Smooth muscle cell (in vitro differentiated cells): Measurements from ENCODE around the gene FHIT. TPM values are rescaled to one million over a fixed set of nuclear protein-coding genes. Genes with fewer than 3 reads are reported as not detected.
A peak's percentile ranks its signal among the peaks of the same experiment; 100 is the strongest.

Experiments
- DNase-seq: peaks from one replicate; lab custom pipeline; 2025; ENCODE audit not compliant: unreplicated experiment; lab: John Stamatoyannopoulos, UW
- H2AFZ ChIP-seq: fragments of 200-600 bp; sonication (generic); 2 replicates; pipeline ENCODE4 v1.6.0; 2016; ENCODE audit warnings: antibody characterized with exemption, low read depth, mild to moderate bottlenecking
- H3F3A ChIP-seq: fragments of 200-600 bp; sonication (generic); 2 replicates; pipeline ENCODE4 v1.6.0; 2017; ENCODE audit warnings: antibody characterized with exemption, low read depth
- H3K27ac ChIP-seq: fragments of 200-600 bp; sonication (generic); 2 replicates; pipeline ENCODE4 v1.5.1; 2016; ENCODE audit warnings: low read depth, mild to moderate bottlenecking
- H3K27me3 ChIP-seq: fragments of 200-600 bp; sonication (generic); 2 replicates; pipeline ENCODE4 v1.6.1; 2016; ENCODE audit warnings: low read depth, mild to moderate bottlenecking
- H3K36me3 ChIP-seq: fragments of 200-600 bp; sonication (generic); 2 replicates; pipeline ENCODE4 v1.5.1; 2016; ENCODE audit warnings: low read depth
- H3K4me1 ChIP-seq: fragments of 200-600 bp; sonication (generic); 2 replicates; pipeline ENCODE4 v1.5.1; 2016; ENCODE audit warnings: low read depth
- H3K4me2 ChIP-seq: fragments of 200-600 bp; sonication (generic); 2 replicates; pipeline ENCODE4 v1.6.0; 2016; ENCODE audit warnings: mild to moderate bottlenecking
- H3K4me3 ChIP-seq: fragments of 200-600 bp; sonication (generic); 2 replicates; pipeline ENCODE4 v1.5.1; 2016; ENCODE audit warnings: mild to moderate bottlenecking
- H3K79me2 ChIP-seq: fragments of 200-600 bp; sonication (generic); 2 replicates; pipeline ENCODE4 v1.6.0; 2016; ENCODE audit warnings: low read depth, mild to moderate bottlenecking
- H3K9ac ChIP-seq: fragments of 200-600 bp; sonication (generic); 2 replicates; pipeline ENCODE4 v1.6.0; 2016; ENCODE audit warnings: low read depth
- H3K9me3 ChIP-seq: fragments of 200-600 bp; sonication (generic); replicated peaks from 2 replicates; pipeline ENCODE4 v1.5.1; 2016; ENCODE audit warnings: low read depth
- H4K20me1 ChIP-seq: fragments of 200-600 bp; sonication (generic); 2 replicates; pipeline ENCODE4 v1.6.0; 2016; ENCODE audit warnings: low read depth
- WGBS: methylation state at CpG from one replicate; pipeline ENCODE4 v1.1.7; 2016; ENCODE audit warnings: low lambda C conversion rate; 5-methylcytosine and 5-hydroxymethylcytosine counted together
- polyA plus RNA-seq: library from polyadenylated mRNA; unstranded; fragments of >200 nt; fragmentation: Nextera tagmentation; extraction: Ambion mirVana; gene quantifications from 2 replicates; pipeline ENCODE4 v1.2.1, GENCODE V29; 2016
- total RNA-seq: library from RNA; depleted of rRNA; stranded (reverse); fragments of >200 nt; gene quantifications from 2 replicates; pipeline ENCODE4 v1.2.3, GENCODE V29; 2014
- TF ChIP-seq, protein P1 (sequence below): fragments of 200-600 bp; sonication (generic); IDR thresholded peaks from 2 replicates; pipeline ENCODE4 v1.5.1; 2017; ENCODE audit warnings: borderline replicate concordance, mild to moderate bottlenecking, antibody characterized with exemption; ENCODE audit not compliant: insufficient read depth, poor library complexity, severe bottlenecking

FHIT gene
- total and polyA plus RNA-seq, 2 experiments from 2014 or later = 5.9 to 6.7 TPM

DNA sequence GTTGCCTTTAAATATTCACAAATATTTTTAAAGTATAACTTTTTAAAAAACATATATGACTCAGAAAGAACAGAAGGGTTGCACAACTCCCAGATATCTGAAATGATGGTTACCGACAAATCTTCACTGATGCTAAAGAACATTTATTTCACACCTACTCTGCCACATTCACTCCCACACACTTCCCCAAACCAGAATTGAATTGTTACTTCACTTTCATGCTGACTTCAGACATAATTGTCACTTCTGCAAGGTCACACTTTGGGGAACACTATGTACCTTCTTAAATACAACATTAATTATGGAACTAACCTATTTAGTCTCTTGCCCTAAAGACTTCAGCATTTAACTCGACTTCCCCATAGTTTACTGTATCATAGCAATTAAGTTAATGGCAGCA, 795.1 kb downstream of the FHIT start:
- Histone ChIP-seq H2AFZ (no peak overlapping the region), H4K20me1 (no peaks in the 10 kb centered on the region), H3K9me3 (no peaks in the 10 kb centered on the region), H3K4me1 (no peaks in the 10 kb centered on the region), H3K9ac (no peak overlapping the region), H3K79me2 (no peaks in the 10 kb centered on the region), H3K27ac (no peak overlapping the region), H3K4me2 (no peak overlapping the region), H3F3A (no peaks in the 10 kb centered on the region), H3K27me3 (no peaks in the 10 kb centered on the region), H3K36me3 (no peaks in the 10 kb centered on the region), H3K4me3 (no peak overlapping the region)
- no peak for DNase-seq
- WGBS = 57% methylated on average over 2 of the region's 2 CpGs
- TF ChIP-seq, protein P1, sequence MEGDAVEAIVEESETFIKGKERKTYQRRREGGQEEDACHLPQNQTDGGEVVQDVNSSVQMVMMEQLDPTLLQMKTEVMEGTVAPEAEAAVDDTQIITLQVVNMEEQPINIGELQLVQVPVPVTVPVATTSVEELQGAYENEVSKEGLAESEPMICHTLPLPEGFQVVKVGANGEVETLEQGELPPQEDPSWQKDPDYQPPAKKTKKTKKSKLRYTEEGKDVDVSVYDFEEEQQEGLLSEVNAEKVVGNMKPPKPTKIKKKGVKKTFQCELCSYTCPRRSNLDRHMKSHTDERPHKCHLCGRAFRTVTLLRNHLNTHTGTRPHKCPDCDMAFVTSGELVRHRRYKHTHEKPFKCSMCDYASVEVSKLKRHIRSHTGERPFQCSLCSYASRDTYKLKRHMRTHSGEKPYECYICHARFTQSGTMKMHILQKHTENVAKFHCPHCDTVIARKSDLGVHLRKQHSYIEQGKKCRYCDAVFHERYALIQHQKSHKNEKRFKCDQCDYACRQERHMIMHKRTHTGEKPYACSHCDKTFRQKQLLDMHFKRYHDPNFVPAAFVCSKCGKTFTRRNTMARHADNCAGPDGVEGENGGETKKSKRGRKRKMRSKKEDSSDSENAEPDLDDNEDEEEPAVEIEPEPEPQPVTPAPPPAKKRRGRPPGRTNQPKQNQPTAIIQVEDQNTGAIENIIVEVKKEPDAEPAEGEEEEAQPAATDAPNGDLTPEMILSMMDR = no peak

DNA sequence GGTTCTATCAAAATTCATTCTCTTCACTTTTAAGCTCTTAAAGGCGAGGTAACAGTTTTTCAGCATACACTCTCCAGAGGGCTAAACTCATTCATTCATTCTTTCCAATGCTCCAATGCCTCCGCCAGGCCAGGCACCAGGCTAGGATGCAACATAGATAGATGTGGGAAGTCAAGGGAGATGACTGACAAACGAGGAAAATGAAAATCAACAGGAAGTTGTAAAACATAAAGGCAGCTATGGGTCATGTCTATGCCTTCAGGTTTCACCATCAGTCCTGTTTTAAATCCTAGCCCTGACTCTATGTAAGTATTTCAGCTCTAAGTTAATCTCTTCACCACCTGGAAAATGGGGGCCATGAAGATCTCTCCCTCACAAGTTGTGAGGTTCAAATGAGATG, 797.9 kb downstream of the FHIT start:
- H3K27me3 ChIP-seq = no peaks in the 10 kb centered on the region
- no peaks in the 10 kb centered on the region for H3K36me3 ChIP-seq
- H3K4me2 ChIP-seq = no peak overlapping the region
- no peaks in the 10 kb centered on the region for H4K20me1 ChIP-seq
- H3K9me3 ChIP-seq = no peaks in the 10 kb centered on the region
- H3K4me1 ChIP-seq = no peaks in the 10 kb centered on the region
- H3K9ac ChIP-seq = no peak overlapping the region
- DNase-seq = no peak
- H3K79me2 ChIP-seq = no peaks in the 10 kb centered on the region
- H3K4me3 ChIP-seq = no peak overlapping the region
- WGBS = 80% methylated on average over 3 of the region's 3 CpGs
- no peak overlapping the region for H3K27ac ChIP-seq
- TF ChIP-seq, protein P1 = no peak
- H3F3A ChIP-seq = no peaks in the 10 kb centered on the region
- no peak overlapping the region for H2AFZ ChIP-seq

DNA sequence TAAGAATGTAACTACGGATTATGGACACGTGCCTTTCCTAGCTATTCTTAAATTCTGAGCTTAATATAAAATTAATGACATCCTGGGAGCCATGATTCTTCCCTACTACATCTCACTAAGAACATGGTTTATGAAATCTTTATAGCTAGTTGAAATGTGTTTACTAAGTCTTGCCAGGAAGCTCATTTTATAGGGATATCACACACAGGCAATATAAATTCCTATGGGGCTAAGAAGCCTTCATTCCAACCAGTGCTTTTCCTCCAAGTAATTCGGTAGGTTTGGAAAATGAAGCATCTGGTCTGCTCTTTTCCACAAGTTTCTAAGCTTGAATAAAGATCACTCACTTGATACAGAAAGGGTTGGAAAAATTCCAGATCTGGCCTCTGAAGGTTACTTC, 802.6 kb downstream of the FHIT start:
- peaks cover 6% of the 10 kb centered on the region for H3K4me1 ChIP-seq
- H3K9ac ChIP-seq = no peak overlapping the region
- no peak overlapping the region for H3K4me2 ChIP-seq
- H3K27ac ChIP-seq = no peak overlapping the region
- no peak overlapping the region for H3K4me3 ChIP-seq
- no peaks in the 10 kb centered on the region for H3K36me3 ChIP-seq
- TF ChIP-seq, protein P1 = no peak
- no peaks in the 10 kb centered on the region for H4K20me1 ChIP-seq
- H3F3A ChIP-seq = no peaks in the 10 kb centered on the region
- no peaks in the 10 kb centered on the region for H3K9me3 ChIP-seq
- WGBS = 70% methylated on average over 3 of the region's 3 CpGs
- H3K79me2 ChIP-seq = no peaks in the 10 kb centered on the region
- H2AFZ ChIP-seq = no peak overlapping the region
- DNase-seq = no peak
- no peaks in the 10 kb centered on the region for H3K27me3 ChIP-seq

DNA sequence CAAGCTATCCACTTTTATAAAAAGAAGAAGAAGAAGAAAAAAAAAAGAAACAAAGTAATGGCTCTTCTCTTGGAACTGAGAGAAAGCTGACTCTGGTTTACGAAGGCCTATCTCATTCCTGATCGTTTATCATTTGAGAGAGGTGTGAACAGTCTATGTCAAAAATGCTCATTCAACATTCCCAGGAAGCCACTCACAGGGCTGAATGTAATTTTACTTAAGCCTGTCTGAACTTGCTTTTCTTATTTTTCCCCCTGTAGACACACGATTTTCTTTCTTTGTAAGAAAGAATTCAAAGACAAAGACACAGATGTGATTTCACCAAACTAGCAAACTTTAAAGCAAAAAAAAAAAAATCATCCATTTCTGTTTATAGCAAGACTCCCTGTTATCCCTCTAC, 805.8 kb downstream of the FHIT start:
- peak overlapping the region; percentile 57 for H3K4me2 ChIP-seq
- no peak overlapping the region for H3K4me3 ChIP-seq
- 36% methylated on average over 3 of the region's 3 CpGs for WGBS
- no peaks in the 10 kb centered on the region for H3F3A ChIP-seq
- H3K9ac ChIP-seq = no peak overlapping the region
- no peaks in the 10 kb centered on the region for H4K20me1 ChIP-seq
- no peaks in the 10 kb centered on the region for H3K79me2 ChIP-seq
- no peaks in the 10 kb centered on the region for H3K36me3 ChIP-seq
- DNase-seq = no peak
- peaks cover 6% of the 10 kb centered on the region for H3K4me1 ChIP-seq
- H2AFZ ChIP-seq = no peak overlapping the region
- no peaks in the 10 kb centered on the region for H3K9me3 ChIP-seq
- TF ChIP-seq, protein P1 = no peak
- no peaks in the 10 kb centered on the region for H3K27me3 ChIP-seq
- H3K27ac ChIP-seq = peak overlapping the region; percentile 32
